GM18873 (cell line): ENCODE measurements around the gene RBM33.

Experiments
- ATAC-seq: cut with Tn5 transposase; IDR thresholded peaks from one replicate; pipeline ENCODE4 v1.9.1; 2021; ENCODE audit warnings: mild to moderate bottlenecking, moderate library complexity, moderate number of reproducible peaks; ENCODE audit not compliant: unreplicated experiment, low FRiP score

RBM33 gene

GRCh38 chr7:155739538-155740143 lies 95.2 kb downstream of the RBM33 start:
- ATAC-seq: no peak

- peak; percentile 38 for ATAC-seq
Observed at GRCh38 chr7:155741082-155741481, 96.6 kb downstream of the RBM33 start.

GRCh38 chr7:155741805-155742204 lies 97.3 kb downstream of the RBM33 start:
- no peak for ATAC-seq

- ATAC-seq: no peak
Observed at GRCh38 chr7:155743177-155743576, 98.7 kb downstream of the RBM33 start.

GRCh38 chr7:155744971-155745683 lies 100.7 kb downstream of the RBM33 start:
- no peak for ATAC-seq

- ATAC-seq: peak; percentile 15
Observed at GRCh38 chr7:155745737-155746136, 101.3 kb downstream of the RBM33 start.

- ATAC-seq: peak; percentile 68
Observed at GRCh38 chr7:155746188-155746587, 101.7 kb downstream of the RBM33 start.

- no peak for ATAC-seq
Observed at GRCh38 chr7:155747209-155747608, 102.7 kb downstream of the RBM33 start.

- ATAC-seq: no peak
Observed at GRCh38 chr7:155749578-155749977, 105.1 kb downstream of the RBM33 start.

GRCh38 chr7:155750255-155751125 lies 106.0 kb downstream of the RBM33 start:
- no peak for ATAC-seq

GRCh38 chr7:155751409-155751808 lies 106.9 kb downstream of the RBM33 start:
- no peak for ATAC-seq

GRCh38 chr7:155752756-155753445 lies 108.4 kb downstream of the RBM33 start:
- ATAC-seq: peak; percentile 47

- no peak for ATAC-seq
Observed at GRCh38 chr7:155753446-155753965, 109.0 kb downstream of the RBM33 start.

GRCh38 chr7:155754165-155754564 lies 109.7 kb downstream of the RBM33 start:
- no peak for ATAC-seq

- no peak for ATAC-seq
Observed at GRCh38 chr7:155755026-155755425, 110.6 kb downstream of the RBM33 start.

GRCh38 chr7:155756322-155756721 lies 111.9 kb downstream of the RBM33 start:
- no peak for ATAC-seq

GRCh38 chr7:155758348-155758747 lies 113.9 kb downstream of the RBM33 start:
- ATAC-seq: no peak

- ATAC-seq: no peak
Observed at GRCh38 chr7:155759740-155760430, 115.4 kb downstream of the RBM33 start.

GRCh38 chr7:155761162-155761561 lies 116.7 kb downstream of the RBM33 start:
- ATAC-seq: no peak

GRCh38 chr7:155762036-155762435 lies 117.6 kb downstream of the RBM33 start:
- no peak for ATAC-seq
